Measurements from ENCODE around the gene ATG14. TPM values are rescaled to one million over a fixed set of nuclear protein-coding genes. Genes with fewer than 3 reads are reported as not detected.

ATG14 gene
- total RNA-seq, 2 donors from 2014 or later, result 6.7 to 11.1 TPM

DNA sequence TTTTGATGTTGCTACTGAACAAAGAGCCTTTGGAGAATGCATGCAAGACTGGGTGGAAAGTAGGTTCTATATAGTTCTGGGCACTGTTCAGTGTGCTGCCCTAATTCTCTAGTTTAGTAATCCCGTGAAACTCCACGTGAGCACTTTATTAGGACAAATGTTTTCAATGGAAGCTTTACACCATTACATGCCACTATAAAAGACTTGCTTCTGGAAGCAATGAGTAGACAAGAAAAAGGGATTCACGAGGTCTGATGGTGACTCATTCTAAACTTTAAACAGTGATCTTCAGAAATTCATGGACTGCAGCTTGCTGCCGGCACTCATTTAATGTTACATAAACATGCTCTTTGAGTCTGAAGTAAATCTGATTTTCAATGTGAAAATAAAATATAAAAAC, 22.3 kb downstream of the ATG14 start:
- no peak overlapping the region for H3K4me3 ChIP-seq
- no peaks in the 10 kb centered on the region for H3K9me3 ChIP-seq
- TF ChIP-seq, protein P1, sequence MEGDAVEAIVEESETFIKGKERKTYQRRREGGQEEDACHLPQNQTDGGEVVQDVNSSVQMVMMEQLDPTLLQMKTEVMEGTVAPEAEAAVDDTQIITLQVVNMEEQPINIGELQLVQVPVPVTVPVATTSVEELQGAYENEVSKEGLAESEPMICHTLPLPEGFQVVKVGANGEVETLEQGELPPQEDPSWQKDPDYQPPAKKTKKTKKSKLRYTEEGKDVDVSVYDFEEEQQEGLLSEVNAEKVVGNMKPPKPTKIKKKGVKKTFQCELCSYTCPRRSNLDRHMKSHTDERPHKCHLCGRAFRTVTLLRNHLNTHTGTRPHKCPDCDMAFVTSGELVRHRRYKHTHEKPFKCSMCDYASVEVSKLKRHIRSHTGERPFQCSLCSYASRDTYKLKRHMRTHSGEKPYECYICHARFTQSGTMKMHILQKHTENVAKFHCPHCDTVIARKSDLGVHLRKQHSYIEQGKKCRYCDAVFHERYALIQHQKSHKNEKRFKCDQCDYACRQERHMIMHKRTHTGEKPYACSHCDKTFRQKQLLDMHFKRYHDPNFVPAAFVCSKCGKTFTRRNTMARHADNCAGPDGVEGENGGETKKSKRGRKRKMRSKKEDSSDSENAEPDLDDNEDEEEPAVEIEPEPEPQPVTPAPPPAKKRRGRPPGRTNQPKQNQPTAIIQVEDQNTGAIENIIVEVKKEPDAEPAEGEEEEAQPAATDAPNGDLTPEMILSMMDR (IDR thresholded peaks at IDR 0.05), result no peak
- no peak for DNase-seq (ENCODE audit: low spot score)
- H3K4me1 ChIP-seq, result no peaks in the 10 kb centered on the region
- H3K27me3 ChIP-seq, result no peaks in the 10 kb centered on the region
- no peak overlapping the region for H3K27ac ChIP-seq
- H3K36me3 ChIP-seq, result peaks cover 23% of the 10 kb centered on the region

GRCh38 chr14:55388160-55388559, 23.5 kb downstream of the ATG14 start:
- Histone ChIP-seq H3K4me3 (no peak overlapping the region), H3K9me3 (no peaks in the 10 kb centered on the region), H3K4me1 (peaks cover 0 to 10% of the 10 kb centered on the region in 2 donors), H3K27me3 (no peaks in the 10 kb centered on the region), H3K36me3 (peaks cover 23% of the 10 kb centered on the region), H3K27ac (no peak overlapping the region)
- TF ChIP-seq, protein P1 (IDR thresholded peaks at IDR 0.05), result no peak
- DNase-seq (ENCODE audit: low spot score), result no peak

DNA sequence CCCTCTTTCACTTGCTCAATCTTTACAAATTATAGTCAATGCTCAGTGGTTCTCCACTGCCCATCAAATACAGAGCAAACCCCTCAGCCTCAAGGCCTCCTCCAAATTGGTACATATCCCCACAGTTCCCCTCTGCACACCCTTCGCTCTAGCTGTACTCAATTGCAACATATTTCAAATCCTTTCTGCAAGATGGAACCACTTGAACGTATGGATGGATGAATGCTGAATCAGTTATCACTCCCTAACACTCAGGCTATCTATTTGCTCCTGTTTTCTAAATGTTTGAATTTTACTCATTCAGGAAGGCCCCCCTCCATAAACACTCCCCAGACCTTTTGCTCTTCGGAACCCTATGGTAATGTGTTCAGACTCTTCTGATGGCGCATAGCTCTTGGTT, 24.5 kb downstream of the ATG14 start:
- Histone ChIP-seq H3K36me3 (peaks cover 25% of the 10 kb centered on the region), H3K27me3 (no peaks in the 10 kb centered on the region), H3K27ac (no peak overlapping the region), H3K9me3 (no peaks in the 10 kb centered on the region), H3K4me1 (peaks cover 0 to 12% of the 10 kb centered on the region in 2 donors), H3K4me3 (no peak overlapping the region)
- TF ChIP-seq, protein P1 (IDR thresholded peaks at IDR 0.05), result no peak
- DNase-seq (ENCODE audit: low spot score), result no peak

- H3K9me3 ChIP-seq, result no peaks in the 10 kb centered on the region
- H3K27me3 ChIP-seq, result no peaks in the 10 kb centered on the region
- H3K27ac ChIP-seq, result peak overlapping the region in 1 of 2 donors; percentile 10
- H3K4me1 ChIP-seq, result peaks cover 0 to 12% of the 10 kb centered on the region in 2 donors
- no peak for DNase-seq (ENCODE audit: low spot score)
- TF ChIP-seq, protein P1 (IDR thresholded peaks at IDR 0.05), result no peak
- peaks cover 34% of the 10 kb centered on the region for H3K36me3 ChIP-seq
- no peak overlapping the region for H3K4me3 ChIP-seq
These were observed 25.4 kb downstream of the ATG14 start for GRCh38 chr14:55386037-55386808.

GRCh38 chr14:55384536-55384935, 27.1 kb downstream of the ATG14 start:
- Histone ChIP-seq H3K9me3 (no peaks in the 10 kb centered on the region), H3K4me1 (peaks cover 0 to 12% of the 10 kb centered on the region in 2 donors), H3K27ac (peak overlapping the region; percentile 40 to 61), H3K27me3 (no peaks in the 10 kb centered on the region), H3K4me3 (no peak overlapping the region), H3K36me3 (peaks cover 38% of the 10 kb centered on the region)
- DNase-seq (ENCODE audit: low spot score), result no peak
- TF ChIP-seq, protein P1 (IDR thresholded peaks at IDR 0.05), result no peak

Measured in right atrium auricular region (tissue), 2 donors.